Keratinocyte (primary cell): ENCODE measurements around the gene FOXM1.

Experiments
- CTCF ChIP-seq, 3 experiments: IDR thresholded peaks in 1 of 3; conservative IDR thresholded peaks in 1 of 3; optimal IDR thresholded peaks in 1 of 3; 2 replicates in 2 of 3; 3 replicates in 1 of 3; pipeline versions ENCODE3 to v1.5.1; 2011; ENCODE audit warnings: low read length in 3 of 3, mild to moderate bottlenecking in 3 of 3, moderate library complexity in 2 of 3, control low read depth in 1 of 3, inconsistent platforms in 1 of 3; ENCODE audit not compliant: insufficient read depth in 2 of 3; ENCODE audit errors: extremely low read depth in 1 of 3
- EZH2 ChIP-seq: IDR thresholded peaks from one replicate; pipeline ENCODE4 v1.6.1; 2012; ENCODE audit warnings: inconsistent platforms, mild to moderate bottlenecking, low read length, moderate library complexity

DNA sequence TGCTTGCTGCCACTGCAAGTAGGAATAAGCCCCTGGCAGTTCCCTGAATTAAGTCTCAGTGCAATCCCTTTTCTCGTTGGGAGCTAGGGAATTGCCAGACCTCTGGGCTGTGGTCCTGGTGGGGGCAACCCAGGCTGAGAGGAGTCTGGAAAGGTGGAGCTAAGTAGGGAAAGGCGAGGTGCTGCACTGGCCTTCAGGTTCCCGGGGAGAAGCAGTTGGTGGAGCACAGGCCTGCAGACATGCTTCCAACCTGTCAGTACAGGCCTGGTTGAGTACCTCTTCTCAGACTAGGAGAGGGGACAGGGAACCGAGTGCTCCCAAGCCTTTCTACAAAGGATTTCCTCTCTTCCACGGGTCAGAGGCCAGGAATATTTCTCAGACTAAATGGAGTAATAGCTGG, 43.6 kb downstream of the FOXM1 start:
- TF ChIP-seq CTCF (optimal IDR thresholded peaks at IDR 0.05 in 1 of 3, IDR thresholded peaks at IDR 0.05 in 1 of 3, conservative IDR thresholded peaks at IDR 0.05 in 1 of 3; ENCODE audit: extremely low read depth in 1 of 3, insufficient read depth in 2 of 3, low read length in 3 of 3) (no peak), EZH2 (no peak)
